IPS-NIHi7 (cell line): ENCODE data around the gene LRRC17.
"Not testable (repeated sequence)": the region's sequence is repeated elsewhere in the genome, so short reads cannot be mapped to it uniquely, and the experiment has no call there.

ENCODE experiments used
- DNase-seq: peaks from one replicate; pipeline ENCODE4 v3.0.0; 2012; ENCODE audit warnings: mixed read lengths; ENCODE audit errors: extremely low spot score

Gene LRRC17

GRCh38 chr7:102897211-102897631 is 15.6 kb upstream of the LRRC17 start:
- DNase-seq = no peak

GRCh38 chr7:102897856-102898531 is 14.8 kb upstream of the LRRC17 start:
- DNase-seq = no peak

- no peak for DNase-seq
Observed at GRCh38 chr7:102898532-102898859, 14.3 kb upstream of the LRRC17 start.

- DNase-seq = not testable (repeated sequence)
Observed at GRCh38 chr7:102902052-102902451, 10.7 kb upstream of the LRRC17 start.

- DNase-seq = not testable (repeated sequence)
Observed at GRCh38 chr7:102903576-102903975, 9.2 kb upstream of the LRRC17 start.

GRCh38 chr7:102908676-102909075 is 4.1 kb upstream of the LRRC17 start:
- DNase-seq = no peak

- no peak for DNase-seq
Observed at GRCh38 chr7:102913826-102914225, 1.0 kb downstream of the LRRC17 start.

- DNase-seq = peak; percentile 49
Observed at GRCh38 chr7:102914585-102914984, 1.8 kb downstream of the LRRC17 start.

- DNase-seq = no peak
Observed at GRCh38 chr7:102916426-102916825, 3.6 kb downstream of the LRRC17 start.

- no peak for DNase-seq
Observed at GRCh38 chr7:102916881-102917280, 4.1 kb downstream of the LRRC17 start.

- DNase-seq = no peak
Observed at GRCh38 chr7:102917436-102918353, 4.9 kb downstream of the LRRC17 start.

GRCh38 chr7:102918845-102919244 is 6.0 kb downstream of the LRRC17 start:
- DNase-seq = no peak

GRCh38 chr7:102925976-102926782 is 13.4 kb downstream of the LRRC17 start:
- no peak for DNase-seq

- no peak for DNase-seq
Observed at GRCh38 chr7:102926783-102927140, 14.0 kb downstream of the LRRC17 start.

- no peak for DNase-seq
Observed at GRCh38 chr7:102927312-102927933, 14.6 kb downstream of the LRRC17 start.

- no peak for DNase-seq
Observed at GRCh38 chr7:102931757-102932156, 19.0 kb downstream of the LRRC17 start.

- DNase-seq = peak; percentile 48
Observed at GRCh38 chr7:102933763-102934162, 21.0 kb downstream of the LRRC17 start.

GRCh38 chr7:102934239-102934638 is 21.4 kb downstream of the LRRC17 start:
- DNase-seq = no peak

GRCh38 chr7:102934701-102935100 is 21.9 kb downstream of the LRRC17 start:
- peak; percentile 23 for DNase-seq

GRCh38 chr7:102935450-102936115 is 22.8 kb downstream of the LRRC17 start:
- DNase-seq = no peak

- no peak for DNase-seq
Observed at GRCh38 chr7:102938679-102939078, 25.9 kb downstream of the LRRC17 start.
